Psoas muscle (tissue), 8 donors: ENCODE results near the gene ARFGAP1. TPM values are rescaled to one million over a fixed set of nuclear protein-coding genes. Genes with fewer than 3 reads are reported as not detected.

ENCODE experiments used
- ATAC-seq, 4 donors: fragments of 200-7000 bp; cut with Tn5 transposase; one replicate each; pipeline ENCODE4 v1.9.1; 2020; ENCODE audit warnings: moderate library complexity in 3 of 4, mild to moderate bottlenecking in 2 of 4
- DNase-seq, 2 donors: peaks; one replicate each; pipeline ENCODE4 v3.0.0-alpha.2; 2020
- H3K27ac ChIP-seq: fragments of 200-600 bp; one replicate; pipeline ENCODE4 v1.8.0; 2022
- H3K27me3 ChIP-seq, 3 donors: fragments of 200-600 bp in 1 of 3; one replicate each; pipeline versions ENCODE4 v1.6.1 to v1.8.0; 2013 to 2022; ENCODE audit warnings: low read length in 2 of 3, mild to moderate bottlenecking in 2 of 3, moderate library complexity in 1 of 3; ENCODE audit not compliant: insufficient read depth in 3 of 3
- H3K36me3 ChIP-seq, 2 donors: fragments of 200-600 bp in 1 of 2; one replicate each; pipeline versions ENCODE4 v1.6.1 to v1.8.0; 2013 to 2022; ENCODE audit warnings: low read depth in 1 of 2, mild to moderate bottlenecking in 1 of 2, moderate library complexity in 1 of 2; ENCODE audit not compliant: insufficient read depth in 1 of 2
- H3K4me1 ChIP-seq: fragments of 200-600 bp; one replicate; pipeline ENCODE4 v1.8.0; 2022
- H3K4me3 ChIP-seq: fragments of 200-600 bp; one replicate; pipeline ENCODE4 v1.8.0; 2022; ENCODE audit warnings: mild to moderate bottlenecking
- H3K9me3 ChIP-seq: fragments of 200-600 bp; one replicate; pipeline ENCODE4 v1.8.0; 2022
- CTCF ChIP-seq: fragments of 200-600 bp; IDR thresholded peaks from one replicate; pipeline ENCODE4 v1.8.0; 2022; ENCODE audit warnings: antibody characterized with exemption
- WGBS, 3 donors: extraction: QIAGEN DNeasy Blood & Tissue Kit; methylation state at CpG; one replicate each; pipeline versions ENCODE4 v1.1.6 to v1.1.7; 2013; 5-methylcytosine and 5-hydroxymethylcytosine counted together
- intact Hi-C, 2 donors: fragments of 100-400 bp; cut with DNase I; formaldehyde crosslinking; loops; one replicate each; pipeline versions ENCODE4 v1.11.0 to v1.14.2; 2022
- polyA plus RNA-seq, 3 donors: library from polyadenylated mRNA; stranded (reverse); fragments of 200-250 nt; gene quantifications; one replicate each; pipeline ENCODE4 v1.2.3, GENCODE V29; 2013
- total RNA-seq, 4 donors: library from RNA; stranded (reverse); fragmentation: NEBNext Ultra II Directional in 2 of 4; extraction: Animal tissue kit (Norgen Biotek cat#: 25700) in 2 of 4; gene quantifications; one replicate each; pipeline versions ENCODE4 v1.2.1 to v1.2.4, GENCODE V29; 2021 to 2023
- donor health status: healthy with polysubstance abuse.
- donor health status: DM: no; HTN: no; CAD: no; lungs with moderate emphysema.
- donor health status: Bipolar disorder and iron deficiency.
- donor health status: healthy.
- donor health status: DM: yes; HTN: yes; CAD: no.
- donor health status: DM: no; HTN: no; CAD: no.
- donor health status: DM: no; HTN: no; CAD: no.
- donor health status: DM: yes; HTN: yes; CAD: no.

ARFGAP1 gene
- total and polyA plus RNA-seq, 7 donors = 19.9 to 42.2 (median 26.8) TPM

- no peak overlapping the region for H3K27ac ChIP-seq
- ATAC-seq (no peak), DNase-seq (no peak)
- WGBS, 3 donors = 87 to 94% (median 91%) methylated on average over 4 of the region's 4 CpGs
- H3K27me3 ChIP-seq = peaks cover 0 to 76% (median 29%) of the 10 kb centered on the region in 3 donors
- intact Hi-C loops = no loop called here
- no peak overlapping the region for H3K4me3 ChIP-seq
- H3K9me3 ChIP-seq = no peaks in the 10 kb centered on the region
- no peak for TF ChIP-seq CTCF
- H3K36me3 ChIP-seq = no peaks in the 10 kb centered on the region
- peaks cover 2% of the 10 kb centered on the region for H3K4me1 ChIP-seq
Measured at GRCh38 chr20:63256954-63257353, 15.7 kb upstream of the ARFGAP1 start.

- DNase-seq (no peak), ATAC-seq (no peak)
- Histone ChIP-seq H3K27me3 (peaks cover 0 to 71% (median 26%) of the 10 kb centered on the region in 3 donors), H3K4me1 (peaks cover 2% of the 10 kb centered on the region), H3K36me3 (no peaks in the 10 kb centered on the region), H3K4me3 (no peak overlapping the region), H3K9me3 (no peaks in the 10 kb centered on the region), H3K27ac (no peak overlapping the region)
- intact Hi-C loops = no loop called here
- 88 to 92% (median 89%) methylated on average over 10 to 13 of the region's 13 CpGs for WGBS, 3 donors
- TF ChIP-seq CTCF = no peak
Measured at GRCh38 chr20:63257629-63258028, 15.0 kb upstream of the ARFGAP1 start.

GRCh38 chr20:63258781-63259180, 13.8 kb upstream of the ARFGAP1 start:
- H3K36me3 ChIP-seq = no peaks in the 10 kb centered on the region
- no peak for ATAC-seq
- no peaks in the 10 kb centered on the region for H3K4me1 ChIP-seq
- DNase-seq = no peak
- WGBS, 3 donors = 18 to 31% (median 25%) methylated on average over 8 of the region's 8 CpGs
- H3K27ac ChIP-seq = no peak overlapping the region
- intact Hi-C loops = no loop called here
- H3K4me3 ChIP-seq = no peak overlapping the region
- H3K9me3 ChIP-seq = no peaks in the 10 kb centered on the region
- peaks cover 0 to 68% (median 19%) of the 10 kb centered on the region in 3 donors for H3K27me3 ChIP-seq
- no peak for TF ChIP-seq CTCF

- no peak for TF ChIP-seq CTCF
- Histone ChIP-seq H3K4me1 (no peaks in the 10 kb centered on the region), H3K27me3 (peaks cover 0 to 69% (median 10%) of the 10 kb centered on the region in 3 donors), H3K27ac (no peak overlapping the region), H3K9me3 (no peaks in the 10 kb centered on the region), H3K4me3 (no peak overlapping the region), H3K36me3 (no peaks in the 10 kb centered on the region)
- ATAC-seq = no peak
- no peak for DNase-seq
- intact Hi-C loops = no loop called here
- WGBS, 3 donors = 74 to 88% (median 78%) methylated on average over 25 of the region's 25 CpGs
Measured at GRCh38 chr20:63259734-63260460, 12.7 kb upstream of the ARFGAP1 start.

- no peak for TF ChIP-seq CTCF
- H3K36me3 ChIP-seq = no peaks in the 10 kb centered on the region
- 66 to 81% (median 69%) methylated on average over 14 to 15 of the region's 15 CpGs for WGBS, 3 donors
- H3K27ac ChIP-seq = no peak overlapping the region
- no peaks in the 10 kb centered on the region for H3K9me3 ChIP-seq
- H3K4me3 ChIP-seq = no peak overlapping the region
- peaks cover 0 to 69% (median 10%) of the 10 kb centered on the region in 3 donors for H3K27me3 ChIP-seq
- intact Hi-C loops = no loop called here
- no peak for DNase-seq
- no peak for ATAC-seq
- no peaks in the 10 kb centered on the region for H3K4me1 ChIP-seq
Measured at GRCh38 chr20:63260521-63260920, 12.1 kb upstream of the ARFGAP1 start.
